NCI-H146 treated with DMSO at 0.1 percent for 48 hours (cell line): ENCODE results near the gene MYH16.
"Not testable (repeated sequence)": the region's sequence is repeated elsewhere in the genome, so short reads cannot be mapped to it uniquely, and the experiment has no call there.

ENCODE experiments used
- DNase-seq: peaks from one replicate; lab custom pipeline; 2025; ENCODE audit not compliant: unreplicated experiment; lab: John Stamatoyannopoulos, UW

Gene MYH16

DNA sequence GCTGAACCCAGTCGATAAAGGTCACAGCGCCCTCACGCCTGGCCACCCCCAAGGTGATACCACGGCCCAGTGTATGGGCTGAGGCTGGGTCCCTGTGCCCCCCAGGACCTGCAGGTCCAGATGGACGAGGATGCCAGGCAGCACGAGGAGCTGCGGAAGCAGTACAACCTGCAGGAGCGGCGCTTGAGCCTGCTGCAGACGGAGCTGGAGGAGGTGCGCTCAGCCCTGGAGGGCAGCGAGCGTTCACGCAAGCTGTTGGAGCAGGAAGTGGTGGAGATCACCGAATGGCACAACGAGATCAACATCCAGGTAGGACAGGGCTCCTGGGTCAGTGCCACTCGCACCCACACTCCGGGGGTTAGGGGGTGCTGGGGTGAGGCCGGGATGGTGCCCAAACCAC is 28.9 kb downstream of the MYH16 start:
- DNase-seq: no peak

DNA sequence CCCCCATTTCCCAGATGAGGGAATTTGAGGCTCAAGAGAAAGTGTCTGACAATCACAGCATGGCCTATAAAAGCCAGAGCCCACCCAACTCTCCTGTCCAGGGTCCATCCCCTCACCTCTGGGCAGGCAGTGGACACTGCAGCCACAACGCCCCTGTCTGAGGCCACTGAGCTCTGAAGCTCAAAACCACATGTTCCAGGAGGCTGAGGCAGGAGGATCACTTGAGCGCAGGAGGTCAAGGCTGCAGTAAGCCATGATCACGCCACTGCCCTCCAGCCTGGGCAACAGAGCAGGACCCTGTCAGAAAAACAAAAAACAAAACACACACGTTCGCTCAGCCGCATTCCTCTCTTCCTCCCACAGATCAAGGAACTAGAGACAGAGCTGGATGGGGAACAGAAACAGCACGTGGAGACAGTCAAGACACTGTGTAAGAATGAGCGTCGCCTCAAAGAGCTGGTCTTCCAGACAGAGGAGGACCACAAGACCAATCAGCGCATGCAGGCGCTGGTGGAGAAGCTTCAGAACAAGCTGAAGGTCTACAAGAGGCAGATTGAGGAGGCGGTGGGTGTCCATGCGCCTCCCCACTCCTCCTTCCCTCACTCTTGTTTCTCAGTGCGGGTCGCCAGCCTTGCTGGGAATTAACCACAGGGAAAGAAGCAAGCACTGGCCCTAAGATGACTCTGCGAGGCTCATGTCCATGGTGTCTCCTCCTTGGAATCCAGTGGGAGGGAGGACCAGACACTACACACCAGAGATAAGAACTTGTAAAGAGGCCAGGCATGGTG is 33.0 kb downstream of the MYH16 start:
- DNase-seq: no peak

DNA sequence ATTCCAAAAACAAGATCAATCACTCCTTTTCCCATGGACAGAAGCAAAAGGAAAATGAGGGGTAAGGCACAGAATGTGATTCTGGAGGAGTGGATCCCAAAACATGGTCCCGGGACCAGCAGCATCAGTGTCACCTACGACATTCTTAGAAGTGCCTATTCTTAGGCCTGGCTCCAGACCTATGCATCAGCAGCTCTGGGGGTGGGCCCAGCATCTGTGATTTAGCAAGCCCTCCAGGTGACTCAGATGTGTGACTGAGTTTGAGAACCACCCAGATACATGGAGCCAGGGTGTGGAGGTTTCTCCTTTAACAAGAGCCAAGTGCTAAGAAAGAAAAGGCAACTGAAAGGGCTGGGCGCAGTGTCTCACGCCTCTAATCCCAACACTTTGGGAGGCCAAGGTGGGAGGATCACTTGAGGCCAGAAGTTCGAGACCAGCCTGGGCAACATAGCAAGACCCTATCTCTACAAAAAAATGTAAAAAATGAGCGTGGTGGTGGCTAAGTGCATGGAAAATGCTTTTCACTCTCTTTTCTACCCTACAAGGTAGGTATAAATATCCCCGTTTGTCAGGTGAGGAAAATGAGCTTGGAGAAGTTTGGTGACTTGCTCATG is 35.9 kb downstream of the MYH16 start:
- no peak for DNase-seq

DNA sequence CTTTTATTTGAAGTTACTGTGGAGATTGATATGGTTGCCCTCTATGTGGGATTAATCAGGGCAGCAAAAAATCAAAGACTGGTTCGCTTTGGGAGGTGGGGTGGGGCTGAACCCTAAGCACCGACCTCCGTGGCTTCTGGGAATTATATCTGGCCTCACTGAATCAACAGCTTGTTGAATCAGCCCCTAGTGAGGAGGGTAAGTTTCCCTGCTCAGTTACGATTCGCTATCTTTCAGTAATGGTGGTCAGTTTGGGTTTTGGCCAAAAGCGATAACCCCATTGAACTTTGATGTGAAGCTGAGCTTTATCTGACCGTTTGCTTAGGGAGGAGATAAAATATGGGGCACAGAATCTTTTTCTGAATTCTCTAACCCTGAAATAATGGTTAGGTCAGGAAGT is 36.5 kb downstream of the MYH16 start:
- no peak for DNase-seq

DNA sequence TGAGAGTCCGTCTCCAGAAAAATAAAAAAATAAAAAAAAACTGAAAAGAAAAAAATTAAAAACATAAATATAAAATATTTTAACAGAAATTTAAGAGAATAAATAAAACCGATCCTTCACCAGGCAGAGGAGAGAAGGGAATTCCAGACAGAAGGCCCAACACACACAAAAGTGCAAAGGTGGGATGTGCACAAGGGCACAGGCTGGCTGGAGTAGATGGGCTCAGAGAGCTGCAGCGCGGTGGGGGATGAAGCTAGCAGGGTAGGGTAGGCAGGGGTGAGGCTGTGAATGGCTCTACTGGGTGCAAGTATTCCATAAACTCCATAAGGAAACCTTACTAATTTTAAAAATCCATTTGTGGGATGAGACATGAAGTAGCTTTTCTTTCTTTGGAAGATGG is 37.4 kb downstream of the MYH16 start:
- DNase-seq: no peak

DNA sequence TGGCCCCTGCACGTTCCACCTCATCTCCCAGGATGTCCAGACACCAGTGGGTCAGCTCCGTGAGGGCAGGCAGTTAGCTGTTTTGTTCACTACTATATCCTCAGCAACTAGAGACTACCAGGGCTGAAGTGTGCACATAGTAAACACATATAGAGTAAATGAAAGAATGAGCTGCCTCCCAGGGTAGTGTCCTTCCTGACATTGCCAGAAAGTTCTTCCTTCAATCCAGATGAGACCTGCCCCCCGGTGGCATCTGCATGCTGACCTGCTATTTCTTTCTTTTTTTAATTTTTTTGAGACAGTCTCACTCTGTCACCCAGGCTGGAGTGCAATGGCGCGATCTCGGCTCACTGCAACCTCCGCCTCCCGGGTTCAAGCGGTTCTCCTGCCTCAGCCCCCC is 39.1 kb downstream of the MYH16 start:
- no peak for DNase-seq

DNA sequence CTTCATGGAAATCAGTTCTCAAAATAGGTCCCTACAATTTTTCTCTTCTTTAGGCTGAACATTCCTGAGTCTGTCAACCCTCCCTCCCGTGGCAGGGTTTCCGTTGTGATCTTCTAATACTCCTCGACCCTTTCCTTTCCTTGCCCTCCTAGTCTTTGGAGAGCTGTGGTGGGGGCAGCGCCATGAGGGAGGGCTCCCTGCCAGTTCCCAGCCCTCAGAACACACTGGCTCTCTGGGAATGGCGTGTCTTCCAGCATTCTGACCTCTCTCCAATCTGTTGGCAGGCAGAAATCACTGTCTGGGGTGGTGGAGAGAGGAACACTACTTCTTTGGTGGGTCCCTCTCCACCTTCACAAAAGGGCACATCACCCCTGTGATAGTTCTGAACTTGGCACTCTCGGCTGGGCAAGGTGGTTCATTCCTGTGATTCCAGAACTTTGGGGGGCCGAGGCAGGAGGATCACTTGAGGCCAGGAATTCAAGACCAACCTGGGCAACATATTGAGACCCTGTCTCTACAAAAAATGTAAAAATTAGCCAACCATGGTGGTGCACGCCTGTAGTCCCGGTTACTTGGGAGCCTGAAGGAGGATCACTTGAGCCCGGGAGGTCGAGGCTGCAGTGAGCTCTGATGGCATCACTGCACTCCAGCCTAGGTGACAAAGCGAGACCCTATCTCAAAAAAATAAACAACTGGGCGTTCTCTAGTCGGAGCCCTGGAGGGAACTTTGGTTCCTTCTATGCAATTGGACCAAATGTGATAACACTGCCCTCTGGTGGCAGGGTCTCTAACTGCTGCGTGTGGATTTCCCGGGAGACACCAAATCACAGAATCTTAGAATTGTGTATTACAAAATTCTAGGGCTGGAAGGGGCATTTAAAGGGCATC is 39.9 kb downstream of the MYH16 start:
- peak; percentile 25 for DNase-seq

DNA sequence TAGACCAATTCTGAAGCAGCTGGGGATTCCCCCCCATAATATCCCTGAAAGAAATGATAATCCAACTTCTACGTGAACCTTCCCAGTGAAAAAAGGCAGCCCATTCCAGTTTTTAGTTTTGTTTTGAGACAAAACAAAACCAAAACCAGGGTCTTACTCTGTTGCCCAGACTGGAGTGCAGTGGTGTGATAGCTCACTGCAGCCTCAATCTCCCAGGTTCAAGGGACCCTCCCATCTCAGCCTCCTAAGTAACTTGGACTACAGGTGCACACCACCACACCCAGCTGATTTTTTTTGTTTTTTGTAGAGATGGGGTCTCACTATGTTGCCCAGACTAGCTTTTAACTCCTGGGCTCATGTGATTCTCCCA is 40.5 kb downstream of the MYH16 start:
- no peak for DNase-seq

DNA sequence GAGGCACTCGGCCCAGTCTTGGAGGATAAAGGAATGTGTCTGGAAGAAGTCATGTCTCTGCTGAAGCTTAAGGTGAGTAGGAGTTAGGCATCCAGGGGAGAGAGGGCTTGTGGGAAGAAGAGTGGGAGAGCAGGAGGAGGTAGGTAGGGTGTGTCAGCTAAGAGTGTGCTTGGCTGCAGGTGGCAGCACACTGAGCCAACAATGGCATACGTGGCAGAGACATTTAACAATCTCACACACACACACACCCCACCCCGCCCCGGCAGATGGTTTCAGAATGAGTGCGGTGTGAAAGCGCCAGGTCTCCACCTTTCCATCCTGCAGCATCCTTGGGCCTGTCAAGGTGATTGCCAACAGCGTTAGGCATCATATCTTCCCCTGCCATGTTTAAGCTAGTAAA is 41.9 kb downstream of the MYH16 start:
- DNase-seq: no peak

DNA sequence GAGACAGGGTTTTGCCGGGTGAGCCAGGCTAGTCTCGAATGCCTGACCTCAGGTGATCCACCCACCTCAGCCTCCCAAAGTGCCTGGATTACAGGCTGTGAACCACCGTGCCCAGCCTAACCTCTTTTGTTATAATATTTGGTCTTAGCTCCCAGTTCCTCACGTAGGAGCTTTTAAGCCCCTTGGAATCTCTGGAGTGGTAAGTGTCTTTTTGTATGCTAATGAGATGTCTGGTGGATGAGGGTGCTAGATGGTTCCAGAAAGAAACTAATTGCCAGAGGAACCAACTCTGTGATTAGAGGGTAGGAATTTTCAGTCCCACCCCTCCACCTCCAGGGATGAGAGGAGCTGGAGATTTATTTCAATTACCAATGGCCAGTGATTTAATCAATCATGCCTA is 47.7 kb downstream of the MYH16 start:
- DNase-seq: no peak

DNA sequence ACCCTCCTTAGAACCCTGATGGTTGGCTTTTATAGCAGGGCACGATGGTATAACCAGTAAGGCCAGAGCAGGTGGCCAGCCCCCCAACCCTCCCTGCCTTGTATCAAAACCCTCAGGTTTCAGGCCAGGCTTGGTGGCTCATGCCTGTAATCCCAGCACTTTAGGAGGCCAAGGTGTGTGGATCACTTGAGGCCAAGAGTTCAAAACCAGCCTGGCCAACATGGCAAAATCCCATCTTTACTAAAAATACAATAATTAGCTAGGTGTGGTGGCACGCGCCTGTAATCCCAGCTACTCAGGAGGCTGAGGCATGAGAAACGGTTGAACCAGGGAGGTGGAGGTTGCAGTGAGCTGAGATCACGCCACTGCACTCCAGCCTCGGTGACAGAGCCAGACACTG is 50.0 kb downstream of the MYH16 start:
- DNase-seq: not testable (repeated sequence)

DNA sequence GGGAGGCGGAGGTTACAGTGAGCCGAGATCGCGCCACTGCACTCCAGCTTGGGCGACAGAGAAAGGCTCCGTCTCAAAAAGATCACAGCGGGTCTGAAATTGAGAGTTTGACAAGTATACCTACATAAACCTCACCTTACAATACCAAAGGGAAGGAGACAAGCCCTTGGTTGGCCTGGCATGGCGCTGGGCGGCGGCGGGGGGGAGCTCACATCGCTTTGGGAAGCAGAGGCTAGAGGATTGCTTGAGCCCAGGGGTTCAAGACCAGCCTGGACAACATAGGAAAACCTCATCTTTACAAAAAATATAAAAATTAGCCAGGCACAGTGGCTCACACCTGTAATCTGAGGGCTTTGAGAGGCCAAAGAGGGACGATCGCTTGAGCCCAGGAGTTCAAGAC is 51.9 kb downstream of the MYH16 start:
- DNase-seq: no peak

DNA sequence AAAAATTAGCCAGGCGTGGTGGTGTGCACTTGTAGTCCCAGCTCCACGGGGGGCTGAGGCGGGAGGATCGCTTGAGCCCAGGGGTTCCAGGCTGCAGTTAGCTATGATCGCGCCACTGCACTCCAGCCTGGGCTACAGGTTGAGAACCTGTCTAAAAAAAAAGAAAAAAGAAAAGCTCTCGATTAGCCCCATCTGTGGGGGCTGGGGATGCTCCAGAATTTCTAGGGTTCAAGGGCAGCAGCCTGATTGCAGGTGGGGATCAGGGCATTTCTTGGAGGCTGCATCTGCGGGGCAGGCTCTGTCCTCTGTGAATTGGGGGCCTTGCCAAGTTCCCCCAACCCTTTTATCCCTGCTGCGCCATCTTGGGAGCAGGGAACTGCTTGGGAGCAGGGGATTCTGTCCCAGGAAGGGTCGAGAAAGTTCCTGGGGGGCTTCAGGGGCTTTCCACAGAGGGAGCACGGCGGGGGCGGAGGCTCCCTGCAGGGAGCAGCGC is 52.4 kb downstream of the MYH16 start:
- no peak for DNase-seq

DNA sequence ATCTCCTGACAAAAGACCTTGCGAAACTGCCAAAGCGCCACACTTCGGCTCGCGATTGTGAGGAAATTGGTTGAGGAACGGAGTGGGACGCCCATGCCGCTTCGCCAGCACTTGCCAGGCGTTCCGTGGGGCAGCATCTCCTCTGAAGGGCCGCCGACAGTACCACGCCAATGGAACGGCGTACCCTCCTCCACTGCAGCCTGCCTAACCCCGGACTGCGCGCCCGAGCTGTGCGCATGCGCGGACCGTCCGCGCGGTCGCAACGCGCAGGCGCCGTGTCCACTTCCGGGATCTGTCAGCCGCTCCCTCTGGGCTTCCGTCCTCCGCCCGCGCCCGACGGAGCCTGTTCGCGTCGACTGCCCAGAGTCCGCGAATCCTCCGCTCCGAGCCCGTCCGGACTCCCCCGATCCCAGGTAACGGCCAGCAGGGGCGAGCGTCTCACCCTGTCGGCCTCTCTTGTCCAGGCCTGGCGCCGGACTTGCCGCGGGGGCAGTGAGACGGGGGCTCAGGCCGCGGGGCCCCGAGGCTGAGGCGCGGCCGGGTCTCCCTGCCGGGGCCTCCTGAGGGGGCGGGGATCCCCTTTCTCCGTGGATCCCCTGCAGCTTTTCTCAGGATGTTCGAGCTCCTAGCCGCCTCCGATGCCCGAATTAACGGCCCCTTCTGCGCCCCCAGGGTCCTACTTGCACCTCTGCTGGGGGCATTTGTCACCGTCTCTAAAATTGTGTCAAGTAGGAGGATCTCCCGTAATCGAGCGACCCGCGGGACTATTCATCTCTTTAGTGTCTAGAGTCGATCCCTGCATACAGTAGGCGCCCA is 53.2 kb downstream of the MYH16 start, which contains the start of gene ARPC1A:
Gene ARPC1A (plus strand): TSS at position 307 of the 816 bp plus-strand sequence. CDS start 7,456 bp downstream, outside the sequence.
- peak; percentile 84 for DNase-seq

DNA sequence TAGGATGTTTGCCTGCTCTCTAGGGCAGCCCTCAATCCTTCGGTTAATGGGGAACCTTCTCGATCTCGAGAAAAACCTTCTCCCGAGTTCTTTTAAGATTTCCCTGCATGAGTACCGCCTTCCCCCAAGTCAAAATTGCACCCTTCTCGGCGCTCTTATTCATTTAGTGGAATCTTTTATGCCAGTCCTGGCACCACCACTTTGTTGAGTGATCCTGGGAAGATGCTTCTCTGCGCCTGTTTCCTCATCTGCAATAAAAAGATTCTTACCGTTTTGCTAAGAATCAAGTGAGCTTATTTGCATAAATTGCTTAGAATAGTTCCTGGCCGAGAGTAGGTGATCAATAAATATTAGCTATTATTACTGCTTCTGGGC is 53.8 kb downstream of the MYH16 start:
- no peak for DNase-seq

DNA sequence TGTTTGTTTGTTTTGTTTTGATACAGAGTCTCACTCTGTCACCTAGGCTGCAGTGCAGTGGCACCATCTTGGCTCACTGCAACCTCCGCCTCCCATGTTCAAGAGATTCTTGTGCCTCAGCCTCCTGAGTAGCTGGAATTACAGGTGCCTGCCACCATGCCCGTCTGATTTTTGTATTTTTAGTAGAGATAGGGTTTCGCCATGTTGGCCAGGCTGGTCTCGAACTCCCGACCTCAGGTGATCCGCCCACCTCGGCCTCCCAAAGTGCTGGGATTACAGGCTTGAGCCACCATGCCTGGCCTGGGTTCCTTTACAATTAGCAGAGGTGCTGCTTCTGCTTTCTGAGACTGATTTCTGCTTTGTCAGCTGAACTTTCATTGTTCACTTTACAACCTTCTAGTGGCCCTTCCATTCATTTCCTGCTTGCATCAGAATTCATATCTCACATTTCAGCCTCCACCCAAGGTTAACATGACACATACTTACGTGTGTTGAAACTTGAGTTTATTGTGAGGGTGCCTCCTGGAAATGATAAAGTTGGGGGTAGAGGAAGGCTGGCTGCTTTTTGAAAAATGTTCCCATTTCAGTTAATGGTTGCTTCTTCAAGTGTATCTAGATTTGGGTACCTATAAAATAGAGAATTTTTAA is 57.8 kb downstream of the MYH16 start:
- not testable (repeated sequence) for DNase-seq

DNA sequence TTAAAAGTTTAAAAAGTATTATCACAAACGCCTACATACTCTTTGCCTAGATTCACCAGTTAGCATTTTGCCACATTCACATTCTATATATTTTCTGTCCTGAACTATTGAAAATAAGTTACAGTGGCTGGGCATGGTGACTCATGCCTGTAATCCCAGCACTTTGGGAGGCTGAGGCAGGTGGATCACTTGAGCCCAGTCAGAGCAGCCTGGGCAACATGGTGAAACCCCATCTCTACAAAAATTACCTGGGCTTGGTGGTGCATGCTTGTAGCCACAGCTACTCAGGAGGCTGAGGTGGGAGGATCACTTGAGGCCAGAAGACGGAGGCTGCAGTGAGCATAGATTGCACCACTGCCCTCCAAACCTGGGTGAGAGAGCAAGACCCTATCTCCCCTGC is 58.4 kb downstream of the MYH16 start:
- no peak for DNase-seq

DNA sequence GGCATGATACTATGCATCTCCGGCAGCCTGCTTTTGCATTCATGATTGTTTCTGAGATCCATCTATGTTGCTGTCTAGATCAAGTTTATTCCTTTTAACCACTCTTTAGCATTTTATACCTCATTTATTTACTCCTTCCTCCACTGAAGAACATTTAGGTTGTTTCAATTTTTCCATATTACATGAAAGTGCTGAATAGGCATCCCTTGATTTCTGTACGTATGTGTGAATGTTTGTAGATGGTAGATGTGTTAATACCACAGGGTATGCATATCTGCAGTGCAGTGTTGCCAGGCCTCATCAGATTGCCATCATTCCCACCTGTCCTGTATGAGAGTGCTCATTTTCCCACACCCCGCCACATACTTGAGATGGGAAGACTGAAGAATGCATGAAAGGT is 67.0 kb downstream of the MYH16 start:
- DNase-seq: no peak

DNA sequence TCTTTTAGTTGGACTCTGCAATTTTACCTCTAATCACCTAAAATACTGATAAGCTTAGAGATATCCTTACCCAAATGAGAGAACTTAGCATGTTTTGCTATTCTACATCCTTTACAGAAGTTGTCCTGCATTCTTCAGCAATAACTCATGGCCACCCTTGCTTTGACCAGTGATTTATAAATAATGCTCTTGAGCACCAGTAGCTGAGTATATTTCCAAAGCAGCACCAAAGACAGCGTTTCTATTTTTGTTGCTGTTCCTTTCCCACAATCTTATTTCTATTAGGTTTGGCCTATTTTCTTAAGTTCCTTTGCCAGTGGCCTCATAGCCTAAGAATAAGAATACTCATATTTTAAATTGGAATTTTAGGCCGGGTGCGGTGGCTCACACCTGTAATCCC is 68.0 kb downstream of the MYH16 start:
- DNase-seq: no peak

DNA sequence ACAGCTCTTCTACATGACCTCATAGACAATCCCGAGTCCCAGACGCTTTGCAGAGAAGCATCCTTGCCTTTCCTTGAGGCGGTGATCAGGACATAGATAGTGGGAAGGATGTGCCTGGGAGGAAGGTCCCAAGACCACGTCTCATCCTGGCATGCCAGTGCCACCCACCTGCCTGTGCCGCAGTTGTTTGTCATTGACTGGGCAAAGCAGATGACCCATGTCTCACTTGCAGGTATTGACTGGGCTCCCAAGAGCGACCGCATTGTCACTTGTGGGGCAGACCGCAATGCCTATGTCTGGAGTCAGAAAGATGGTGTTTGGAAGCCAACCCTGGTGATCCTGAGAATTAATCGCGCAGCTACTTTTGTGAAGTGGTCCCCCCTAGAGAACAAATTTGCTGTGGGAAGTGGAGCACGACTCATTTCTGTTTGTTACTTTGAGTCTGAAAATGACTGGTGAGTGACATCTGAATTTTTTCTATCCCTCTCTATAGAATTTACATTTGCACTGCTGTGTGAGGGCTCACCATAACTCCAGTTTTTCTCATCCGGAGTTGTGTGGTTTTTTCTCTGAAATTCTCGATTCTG is 71.5 kb downstream of the MYH16 start:
- DNase-seq: no peak
